ENCODE data around the gene ZNF8.
"Not testable (repeated sequence)": the region's sequence is repeated elsewhere in the genome, so short reads cannot be mapped to it uniquely, and the experiment has no call there.

ZNF8 gene

DNA sequence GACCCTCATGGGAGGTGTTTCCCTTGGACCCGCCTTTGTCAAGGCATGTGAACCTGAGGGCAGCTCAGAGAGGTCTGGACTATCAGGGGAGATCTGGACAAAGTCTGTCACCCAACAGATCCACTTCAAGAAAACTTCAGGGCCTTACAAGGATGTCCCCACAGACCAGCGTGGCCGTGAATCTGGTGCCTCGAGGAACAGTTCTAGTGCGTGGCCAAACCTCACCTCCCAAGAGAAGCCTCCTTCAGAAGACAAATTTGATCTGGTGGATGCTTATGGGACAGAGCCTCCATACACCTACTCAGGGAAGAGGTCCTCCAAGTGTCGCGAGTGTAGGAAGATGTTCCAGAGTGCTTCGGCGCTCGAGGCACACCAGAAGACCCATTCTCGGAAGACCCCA is 59.6 kb downstream of the ZNF8 start:
- DNase-seq, result no peak

GRCh38 chr19:58338825-58339558 is 60.2 kb downstream of the ZNF8 start:
- DNase-seq, result no peak

DNA sequence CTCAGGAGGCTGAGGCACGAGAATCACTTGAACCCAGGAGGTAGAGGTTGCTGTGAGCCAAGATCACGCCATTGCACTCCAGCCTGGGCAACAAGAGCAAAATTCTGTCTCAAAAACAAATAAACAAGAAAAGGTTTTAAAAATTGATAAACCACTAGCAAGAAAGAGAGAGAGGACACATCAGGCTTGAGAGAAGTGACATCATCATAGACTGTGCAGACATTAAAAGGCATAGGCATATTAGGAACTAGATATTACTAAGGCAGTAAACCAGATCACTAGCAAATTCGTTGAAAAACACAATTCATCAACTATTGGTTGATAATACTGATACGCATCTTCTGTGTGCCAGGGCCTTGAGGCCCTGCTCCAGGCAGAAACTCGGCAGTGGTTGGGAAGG is 66.8 kb downstream of the ZNF8 start:
- no peak for DNase-seq

- DNase-seq, result peak; percentile 71 to 84 (median 82)
Observed at GRCh38 chr19:58346961-58347929, 68.5 kb downstream of the ZNF8 start.

GRCh38 chr19:58348080-58348479 is 69.3 kb downstream of the ZNF8 start:
- DNase-seq, result not testable (repeated sequence)

- DNase-seq, result no peak
Observed at GRCh38 chr19:58349590-58349989, 70.8 kb downstream of the ZNF8 start.

DNA sequence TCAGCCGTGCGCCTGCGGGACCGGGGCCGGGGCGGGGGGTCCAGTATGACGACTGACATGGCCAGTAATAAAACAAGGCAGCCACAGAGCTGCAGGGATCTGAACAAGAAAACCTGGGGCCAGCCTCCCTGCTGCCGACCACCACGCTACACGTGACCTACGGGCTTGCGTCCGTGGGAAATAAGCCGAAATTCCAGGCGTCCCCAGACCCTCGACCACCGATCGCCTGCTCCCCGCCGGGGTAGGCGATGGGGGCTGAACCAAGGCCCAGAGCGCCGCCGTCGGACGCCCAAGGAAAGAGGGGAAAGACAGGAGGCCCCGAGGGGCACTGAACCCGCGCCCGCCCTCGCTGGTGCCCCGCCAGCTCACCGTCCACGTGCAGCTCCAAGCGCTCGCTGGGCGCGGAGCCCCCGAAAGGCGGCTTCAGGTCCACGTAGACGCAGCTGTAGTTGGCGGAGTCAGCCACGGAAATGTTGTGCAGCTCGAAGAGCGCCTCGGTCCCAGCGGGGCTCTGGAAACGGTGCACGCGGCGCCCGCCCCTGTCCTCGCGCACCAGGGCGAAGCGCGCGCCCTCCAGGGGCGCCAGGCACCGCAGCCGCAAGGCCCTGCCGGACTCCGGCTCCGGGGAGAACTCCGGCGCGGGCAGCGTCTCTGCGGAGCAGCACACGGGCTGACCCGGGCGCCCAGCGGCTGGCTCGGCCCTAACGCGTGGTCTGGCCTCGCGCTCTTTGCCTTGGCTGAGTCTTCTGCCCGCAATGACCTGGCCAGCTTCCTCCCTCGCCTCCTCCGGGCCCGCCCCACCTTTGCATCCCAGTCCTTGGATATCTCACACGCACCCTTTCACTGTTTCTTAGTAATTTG is 71.5 kb downstream of the ZNF8 start:
- DNase-seq, result no peak

DNA sequence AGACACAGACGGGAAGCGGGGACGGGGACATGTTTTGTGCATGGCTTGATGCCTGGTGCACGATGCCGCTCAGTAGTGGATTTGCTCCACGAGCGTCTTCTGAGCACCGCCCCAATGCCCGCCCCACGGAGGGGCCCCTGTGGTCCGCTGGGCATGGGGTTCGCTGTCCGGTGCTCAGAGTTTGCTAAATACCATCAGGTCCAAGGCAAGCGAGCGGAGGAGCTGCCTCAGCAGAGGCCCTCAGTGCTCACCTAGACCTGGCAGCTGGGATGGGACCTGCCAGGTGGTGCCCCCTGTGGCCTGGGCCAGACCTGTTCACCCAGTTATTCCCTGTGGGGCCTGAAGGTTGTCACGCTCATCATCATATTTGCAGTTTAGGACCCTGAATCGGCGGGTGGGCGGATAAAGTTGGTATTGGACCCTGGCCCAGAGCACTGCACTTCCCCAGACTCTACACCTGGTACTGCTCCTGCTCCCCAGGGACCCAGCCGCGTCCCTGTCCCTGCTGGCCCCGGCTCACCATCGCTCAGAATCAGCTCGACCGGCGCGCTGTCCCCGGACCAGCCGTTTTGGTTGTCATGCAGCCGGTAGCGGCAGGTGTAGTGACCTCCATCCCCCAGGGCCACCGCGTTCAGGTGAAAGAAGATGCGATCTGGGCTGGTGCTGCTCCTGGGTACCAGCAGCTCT is 72.3 kb downstream of the ZNF8 start:
- DNase-seq, result no peak

GRCh38 chr19:58351558-58351878 is 72.8 kb downstream of the ZNF8 start:
- DNase-seq, result no peak

DNA sequence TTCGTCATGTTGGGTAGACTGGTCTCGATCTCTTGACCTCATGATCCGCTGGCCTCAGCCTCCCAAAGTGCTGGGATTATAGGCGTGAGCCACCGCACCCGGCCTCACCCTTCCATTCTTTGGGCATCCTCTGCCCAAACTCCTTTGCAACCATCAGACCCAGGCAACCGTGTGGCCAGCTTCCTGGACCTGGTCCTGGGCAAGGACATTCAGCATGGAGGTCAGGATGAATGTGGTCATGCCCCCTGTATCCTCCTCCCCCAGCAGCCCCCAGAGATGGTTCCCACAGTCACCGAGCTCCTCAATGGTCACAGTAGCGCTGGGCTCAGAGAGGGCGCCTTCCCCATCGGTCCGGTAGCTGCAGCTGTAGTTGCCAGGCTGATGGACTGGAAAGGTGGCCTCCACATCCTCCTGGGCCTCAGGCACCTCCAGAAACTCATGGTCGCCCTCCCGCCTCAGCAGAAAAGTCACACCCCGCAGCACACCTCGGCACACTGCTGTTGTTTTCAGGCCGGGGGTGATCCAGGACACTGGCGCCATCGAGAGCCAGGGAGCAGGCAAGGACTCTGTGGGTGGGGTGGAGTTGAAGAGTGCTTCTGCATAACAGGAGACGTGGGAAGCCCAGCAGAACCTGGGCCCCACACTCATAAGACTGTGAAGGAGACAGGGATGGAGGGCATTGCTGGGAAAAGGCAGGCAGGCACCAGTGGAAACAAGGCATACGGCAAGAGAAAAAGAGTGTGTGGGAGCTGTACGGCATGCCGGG is 73.4 kb downstream of the ZNF8 start:
- no peak for DNase-seq

Measured in NCI-H1417 (cell line).